HFF-Myc (cell line): ENCODE measurements around the gene CAPN14.

Experiments
- DNase-seq: peaks from one replicate; pipeline ENCODE4 v3.0.0-alpha.2; 2011; ENCODE audit warnings: low read depth; ENCODE audit errors: extremely low read depth
- H3K4me3 ChIP-seq: replicated peaks from 2 replicates; pipeline ENCODE4 v1.5.1; 2011; ENCODE audit warnings: low read depth, mild to moderate bottlenecking, control low read depth, low read length
- TF ChIP-seq, protein P1 (sequence below): IDR thresholded peaks from 2 replicates; pipeline ENCODE4 v1.5.1; 2012; ENCODE audit warnings: mild to moderate bottlenecking, low read depth, low read length, control low read depth; ENCODE audit errors: missing control alignments

Gene CAPN14, protein sequence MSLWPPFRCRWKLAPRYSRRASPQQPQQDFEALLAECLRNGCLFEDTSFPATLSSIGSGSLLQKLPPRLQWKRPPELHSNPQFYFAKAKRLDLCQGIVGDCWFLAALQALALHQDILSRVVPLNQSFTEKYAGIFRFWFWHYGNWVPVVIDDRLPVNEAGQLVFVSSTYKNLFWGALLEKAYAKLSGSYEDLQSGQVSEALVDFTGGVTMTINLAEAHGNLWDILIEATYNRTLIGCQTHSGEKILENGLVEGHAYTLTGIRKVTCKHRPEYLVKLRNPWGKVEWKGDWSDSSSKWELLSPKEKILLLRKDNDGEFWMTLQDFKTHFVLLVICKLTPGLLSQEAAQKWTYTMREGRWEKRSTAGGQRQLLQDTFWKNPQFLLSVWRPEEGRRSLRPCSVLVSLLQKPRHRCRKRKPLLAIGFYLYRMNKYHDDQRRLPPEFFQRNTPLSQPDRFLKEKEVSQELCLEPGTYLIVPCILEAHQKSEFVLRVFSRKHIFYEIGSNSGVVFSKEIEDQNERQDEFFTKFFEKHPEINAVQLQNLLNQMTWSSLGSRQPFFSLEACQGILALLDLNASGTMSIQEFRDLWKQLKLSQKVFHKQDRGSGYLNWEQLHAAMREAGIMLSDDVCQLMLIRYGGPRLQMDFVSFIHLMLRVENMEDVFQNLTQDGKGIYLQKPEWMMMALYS

GRCh38 chr2:31217465-31218200 is at the start of gene CAPN14:
CAPN14 (minus strand) TSS chr2:31217515; CDS start chr2:31205447, 12,068 bp downstream.
- no peak within 1 kb of the TSS for H3K4me3 ChIP-seq
- DNase-seq: no peak
- TF ChIP-seq, protein P1, sequence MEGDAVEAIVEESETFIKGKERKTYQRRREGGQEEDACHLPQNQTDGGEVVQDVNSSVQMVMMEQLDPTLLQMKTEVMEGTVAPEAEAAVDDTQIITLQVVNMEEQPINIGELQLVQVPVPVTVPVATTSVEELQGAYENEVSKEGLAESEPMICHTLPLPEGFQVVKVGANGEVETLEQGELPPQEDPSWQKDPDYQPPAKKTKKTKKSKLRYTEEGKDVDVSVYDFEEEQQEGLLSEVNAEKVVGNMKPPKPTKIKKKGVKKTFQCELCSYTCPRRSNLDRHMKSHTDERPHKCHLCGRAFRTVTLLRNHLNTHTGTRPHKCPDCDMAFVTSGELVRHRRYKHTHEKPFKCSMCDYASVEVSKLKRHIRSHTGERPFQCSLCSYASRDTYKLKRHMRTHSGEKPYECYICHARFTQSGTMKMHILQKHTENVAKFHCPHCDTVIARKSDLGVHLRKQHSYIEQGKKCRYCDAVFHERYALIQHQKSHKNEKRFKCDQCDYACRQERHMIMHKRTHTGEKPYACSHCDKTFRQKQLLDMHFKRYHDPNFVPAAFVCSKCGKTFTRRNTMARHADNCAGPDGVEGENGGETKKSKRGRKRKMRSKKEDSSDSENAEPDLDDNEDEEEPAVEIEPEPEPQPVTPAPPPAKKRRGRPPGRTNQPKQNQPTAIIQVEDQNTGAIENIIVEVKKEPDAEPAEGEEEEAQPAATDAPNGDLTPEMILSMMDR: no peak

- DNase-seq: no peak
- no peak overlapping the region for H3K4me3 ChIP-seq
- TF ChIP-seq, protein P1: no peak
Observed at GRCh38 chr2:31266804-31267203, 49.5 kb upstream of the CAPN14 start.

DNA sequence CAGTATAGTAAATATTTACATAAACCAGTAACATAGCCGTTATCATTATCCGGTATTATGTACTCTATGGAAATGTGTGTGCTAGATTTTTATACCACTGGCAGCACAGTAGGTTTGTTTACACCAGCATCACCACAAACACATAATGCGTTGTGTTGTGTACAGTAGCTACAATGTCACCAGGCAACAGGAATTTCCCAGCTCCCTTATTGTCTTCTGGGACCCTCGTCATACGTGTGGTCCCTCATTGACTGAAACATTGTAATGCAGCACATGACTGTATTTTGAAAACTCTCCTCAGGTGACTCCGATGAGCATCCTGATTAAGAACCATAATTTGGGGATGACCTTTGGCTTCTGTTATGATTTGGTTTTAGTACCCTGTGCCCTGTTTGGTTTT is 47.9 kb upstream of the CAPN14 start:
- no peak for DNase-seq
- TF ChIP-seq, protein P1: no peak
- H3K4me3 ChIP-seq: no peak overlapping the region

- no peak for DNase-seq
- H3K4me3 ChIP-seq: no peak overlapping the region
- TF ChIP-seq, protein P1: no peak
Observed at GRCh38 chr2:31263636-31264190, 46.4 kb upstream of the CAPN14 start.

DNA sequence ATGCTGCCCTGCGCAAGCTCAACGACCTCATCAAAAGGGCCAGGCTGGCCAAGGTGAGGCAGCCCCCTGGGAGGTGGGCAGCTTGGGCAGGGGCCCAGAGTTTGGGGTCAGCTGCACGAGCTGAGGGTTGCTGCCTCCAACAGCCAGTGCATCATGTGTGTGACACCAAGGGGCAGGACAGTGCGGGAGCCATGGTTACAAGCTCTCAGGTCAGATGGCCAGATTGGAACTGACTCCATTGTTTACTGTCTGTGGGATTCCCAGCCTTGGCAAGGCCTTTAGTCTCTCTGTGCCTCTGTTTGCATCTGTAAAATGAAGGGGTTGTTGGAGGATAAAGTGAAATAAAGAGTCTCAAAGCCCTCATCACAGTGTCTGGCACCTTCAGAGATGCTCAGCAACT is 43.6 kb upstream of the CAPN14 start:
- TF ChIP-seq, protein P1: no peak
- DNase-seq: no peak
- H3K4me3 ChIP-seq: no peak overlapping the region

DNA sequence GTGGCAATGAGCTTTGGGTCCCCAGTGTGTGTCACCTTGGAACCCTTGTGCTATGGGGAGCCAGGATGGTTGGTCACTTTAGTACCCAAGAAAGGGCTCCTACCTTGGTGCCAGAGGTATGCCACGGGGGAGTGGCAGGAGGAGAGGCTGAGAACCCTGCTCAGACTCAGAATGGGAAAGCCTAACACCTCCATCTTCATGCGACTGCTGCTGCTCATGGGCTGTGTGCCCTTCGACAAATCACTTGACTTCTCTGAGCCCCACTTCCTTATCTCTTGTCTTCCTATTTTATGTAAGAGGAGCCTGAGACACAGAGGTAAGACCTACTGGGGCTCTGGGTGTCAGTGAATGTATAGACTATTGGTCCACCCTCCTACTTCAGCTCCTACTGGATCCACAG is 41.8 kb upstream of the CAPN14 start:
- H3K4me3 ChIP-seq: no peak overlapping the region
- TF ChIP-seq, protein P1: no peak
- DNase-seq: no peak
